HG03457 (cell line): Measurements from ENCODE around the gene VWA5A.
"Not testable (repeated sequence)": the region's sequence is repeated elsewhere in the genome, so short reads cannot be mapped to it uniquely, and the experiment has no call there.

ENCODE experiments used
- ATAC-seq: cut with Tn5 transposase; IDR thresholded peaks from one replicate; pipeline ENCODE4 v1.9.1; 2021; ENCODE audit warnings: moderate number of reproducible peaks; ENCODE audit not compliant: unreplicated experiment

The VWA5A gene

GRCh38 chr11:124168796-124169195 is 53.5 kb downstream of the VWA5A start:
- no peak for ATAC-seq

GRCh38 chr11:124170315-124170714 is 55.1 kb downstream of the VWA5A start:
- ATAC-seq = not testable (repeated sequence)

GRCh38 chr11:124170801-124171586 is 55.7 kb downstream of the VWA5A start:
- no peak for ATAC-seq

GRCh38 chr11:124172101-124172500 is 56.9 kb downstream of the VWA5A start:
- ATAC-seq = no peak

- no peak for ATAC-seq
Observed at GRCh38 chr11:124172599-124172998, 57.3 kb downstream of the VWA5A start.

- no peak for ATAC-seq
Observed at GRCh38 chr11:124174001-124174583, 58.8 kb downstream of the VWA5A start.

- no peak for ATAC-seq
Observed at GRCh38 chr11:124176925-124177715, 61.9 kb downstream of the VWA5A start.

GRCh38 chr11:124179310-124179709 is 64.1 kb downstream of the VWA5A start:
- ATAC-seq = no peak

- no peak for ATAC-seq
Observed at GRCh38 chr11:124183068-124183467, 67.8 kb downstream of the VWA5A start, which contains the start of gene OR10D3. Gene OR10D3, plus strand, starts transcription at chr11:124183345. Its CDS starts 1,925 bp downstream, at chr11:124185270.

GRCh38 chr11:124190298-124191139 is 75.3 kb downstream of the VWA5A start:
- ATAC-seq = no peak

GRCh38 chr11:124193221-124194010 is 78.2 kb downstream of the VWA5A start:
- no peak for ATAC-seq

GRCh38 chr11:124194293-124195188 is 79.3 kb downstream of the VWA5A start:
- ATAC-seq = no peak

- ATAC-seq = peak; percentile 69
Observed at GRCh38 chr11:124195189-124195734, 80.0 kb downstream of the VWA5A start.
